ENCODE results near the gene SSBP4. TPM values are rescaled to one million over a fixed set of nuclear protein-coding genes. Genes with fewer than 3 reads are reported as not detected.

Gene SSBP4
- total and polyA plus RNA-seq, 2 donors (not counting 1 experiment from before 2014, with no cell fraction given): 37.0 to 64.2 TPM

GRCh38 chr19:18464646-18465045, 45.4 kb downstream of the SSBP4 start:
- H3K9me3 Mint-ChIP-seq (ENCODE audit: insufficient read depth): no peaks in the 10 kb centered on the region
- H3K27ac Mint-ChIP-seq: no peak overlapping the region
- Histone ChIP-seq H4K20me1 (ENCODE audit: control insufficient read depth, insufficient read depth, low read length, poor library complexity, severe bottlenecking) (peaks cover 75% of the 10 kb centered on the region), H3K79me2 (ENCODE audit: control insufficient read depth, insufficient read depth, low read length) (peaks cover 38% of the 10 kb centered on the region), H2AFZ (ENCODE audit: insufficient read depth, low read depth, low read length, poor library complexity, severe bottlenecking) (no peak overlapping the region), H3K4me1 (ENCODE audit: control insufficient read depth in 2 of 2, insufficient read depth in 2 of 2, low read length in 2 of 2) (no peaks in the 10 kb centered on the region), H3K4me2 (replicated peaks; ENCODE audit: low read depth, low read length, poor library complexity, severe bottlenecking) (no peak overlapping the region), H3K4me3 (ENCODE audit: control extremely low read depth in 1 of 5, extremely low read depth in 1 of 5, insufficient read depth in 1 of 5, low read depth in 2 of 5, low read length in 4 of 5) (no peak overlapping the region), H3K27ac (ENCODE audit: low read length in 2 of 2) (no peak overlapping the region), H3K27me3 (replicated peaks in 1 of 4; ENCODE audit: control extremely low read depth in 1 of 4, control insufficient read depth in 3 of 4, insufficient read depth in 4 of 4, low read length in 3 of 4) (no peaks in the 10 kb centered on the region), H3K9ac (ENCODE audit: low read length) (no peak overlapping the region), H3K9me3 (ENCODE audit: control extremely low read depth in 1 of 3, control insufficient read depth in 2 of 3, insufficient read depth in 1 of 3, low read length in 2 of 3) (no peaks in the 10 kb centered on the region), H3K36me3 (replicated peaks in 1 of 2; ENCODE audit: control extremely low read depth in 1 of 2, control insufficient read depth in 1 of 2, extremely low read depth in 1 of 2, insufficient read depth in 2 of 2, low read length in 1 of 2) (peaks cover 0 to 49% of the 10 kb centered on the region in 2 experiments)
- intact Hi-C loops (cut with micrococcal nuclease): no loop called here
- H3K4me3 Mint-ChIP-seq: no peak overlapping the region
- ATAC-seq (ENCODE audit: low read depth) (no peak), DNase-seq (no peak)
- no peak for TF ChIP-seq CTCF (IDR thresholded peaks at IDR 0.05)
- TF ChIP-seq EZH2 (IDR thresholded peaks at IDR 0.05; ENCODE audit: borderline replicate concordance, insufficient read depth, low read depth, low read length, poor library complexity, severe bottlenecking): no peak
- WGBS (ENCODE audit: insufficient coverage): 63% methylated on average over 8 of the region's 8 CpGs
- ChIA-PET POLR2A (no interaction called here), CTCF (interaction anchor here (9.0 kb wide), 1 partner anchor 14 kb away, joined by 85 read pairs; no protein-coding TSS in a partner anchor)
- H3K27me3 Mint-ChIP-seq: no peaks in the 10 kb centered on the region
- peaks cover 5% of the 10 kb centered on the region for H3K4me1 Mint-ChIP-seq

DNA sequence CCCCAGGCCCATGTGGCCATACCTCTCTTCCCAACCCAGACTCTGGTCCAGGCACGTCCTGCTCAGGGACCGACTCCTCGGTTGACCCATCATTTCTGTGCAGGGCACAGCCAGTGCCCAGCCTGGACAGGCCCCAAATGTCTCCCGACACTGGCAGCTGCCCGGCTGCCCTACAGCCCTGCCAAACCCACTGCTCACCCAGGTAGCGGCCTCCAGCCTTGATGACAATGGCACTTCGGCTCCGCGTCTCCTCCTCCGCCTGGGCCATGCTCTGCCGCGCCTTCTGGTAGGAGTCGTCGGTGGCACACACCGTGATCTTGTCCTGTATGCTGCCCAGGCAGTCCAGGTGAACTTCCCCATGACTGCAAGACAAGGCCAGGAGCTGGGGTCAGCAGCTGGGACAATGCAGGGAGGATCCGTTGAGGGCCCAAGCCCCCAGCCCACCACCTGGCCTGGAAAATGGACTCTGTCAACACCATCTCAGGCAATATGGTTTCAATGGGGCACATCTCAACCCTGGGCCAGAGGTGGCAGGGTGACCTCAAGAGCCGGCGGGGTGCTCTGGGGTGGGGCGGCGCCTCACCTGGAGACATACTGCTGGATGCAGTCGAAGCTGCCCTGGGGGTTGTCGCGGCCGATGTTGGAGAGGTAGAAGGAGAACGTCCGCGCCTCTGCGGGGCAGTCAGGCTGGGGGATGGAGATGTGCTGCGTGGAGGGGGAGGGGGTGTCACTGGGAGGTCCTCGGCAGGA, 46.2 kb downstream of the SSBP4 start:
- ATAC-seq (ENCODE audit: low read depth) (no peak), DNase-seq (no peak)
- Mint-ChIP-seq H3K27ac (no peak overlapping the region), H3K4me3 (no peak overlapping the region), H3K4me1 (peaks cover 7% of the 10 kb centered on the region), H3K9me3 (ENCODE audit: insufficient read depth) (no peaks in the 10 kb centered on the region), H3K27me3 (no peaks in the 10 kb centered on the region)
- Histone ChIP-seq H2AFZ (ENCODE audit: insufficient read depth, low read depth, low read length, poor library complexity, severe bottlenecking) (no peak overlapping the region), H3K4me2 (replicated peaks; ENCODE audit: low read depth, low read length, poor library complexity, severe bottlenecking) (no peak overlapping the region), H3K27ac (ENCODE audit: low read length in 2 of 2) (no peak overlapping the region), H3K4me1 (ENCODE audit: control insufficient read depth in 2 of 2, insufficient read depth in 2 of 2, low read length in 2 of 2) (no peaks in the 10 kb centered on the region), H3K9me3 (ENCODE audit: control extremely low read depth in 1 of 3, control insufficient read depth in 2 of 3, insufficient read depth in 1 of 3, low read length in 2 of 3) (no peaks in the 10 kb centered on the region), H3K79me2 (ENCODE audit: control insufficient read depth, insufficient read depth, low read length) (peaks cover 41% of the 10 kb centered on the region), H3K9ac (ENCODE audit: low read length) (no peak overlapping the region), H3K36me3 (replicated peaks in 1 of 2; ENCODE audit: control extremely low read depth in 1 of 2, control insufficient read depth in 1 of 2, extremely low read depth in 1 of 2, insufficient read depth in 2 of 2, low read length in 1 of 2) (peaks cover 0 to 44% of the 10 kb centered on the region in 2 experiments), H3K27me3 (replicated peaks in 1 of 4; ENCODE audit: control extremely low read depth in 1 of 4, control insufficient read depth in 3 of 4, insufficient read depth in 4 of 4, low read length in 3 of 4) (no peaks in the 10 kb centered on the region), H3K4me3 (ENCODE audit: control extremely low read depth in 1 of 5, extremely low read depth in 1 of 5, insufficient read depth in 1 of 5, low read depth in 2 of 5, low read length in 4 of 5) (no peak overlapping the region), H4K20me1 (ENCODE audit: control insufficient read depth, insufficient read depth, low read length, poor library complexity, severe bottlenecking) (peaks cover 77% of the 10 kb centered on the region)
- WGBS (ENCODE audit: insufficient coverage): 98% methylated on average over 30 of the region's 30 CpGs
- no peak for TF ChIP-seq EZH2 (IDR thresholded peaks at IDR 0.05; ENCODE audit: borderline replicate concordance, insufficient read depth, low read depth, low read length, poor library complexity, severe bottlenecking)
- TF ChIP-seq CTCF (IDR thresholded peaks at IDR 0.05): no peak
- POLR2A ChIA-PET: no interaction called here
- CTCF ChIA-PET: interaction anchor here (9.0 kb wide), 1 partner anchor 15 kb away, joined by 85 read pairs; no protein-coding TSS in a partner anchor
- intact Hi-C loops (cut with micrococcal nuclease): no loop called here
